Embryonic facial prominence (tissue), 1 donor: ENCODE data around the gene NFE2L1.
A peak's percentile ranks its signal among the peaks of the same experiment; 100 is the strongest.

ENCODE experiments used
- DNase-seq: peaks from one replicate; pipeline ENCODE4 v3.0.0-alpha.2; 2016; ENCODE audit errors: extremely low spot score

NFE2L1 gene

DNA sequence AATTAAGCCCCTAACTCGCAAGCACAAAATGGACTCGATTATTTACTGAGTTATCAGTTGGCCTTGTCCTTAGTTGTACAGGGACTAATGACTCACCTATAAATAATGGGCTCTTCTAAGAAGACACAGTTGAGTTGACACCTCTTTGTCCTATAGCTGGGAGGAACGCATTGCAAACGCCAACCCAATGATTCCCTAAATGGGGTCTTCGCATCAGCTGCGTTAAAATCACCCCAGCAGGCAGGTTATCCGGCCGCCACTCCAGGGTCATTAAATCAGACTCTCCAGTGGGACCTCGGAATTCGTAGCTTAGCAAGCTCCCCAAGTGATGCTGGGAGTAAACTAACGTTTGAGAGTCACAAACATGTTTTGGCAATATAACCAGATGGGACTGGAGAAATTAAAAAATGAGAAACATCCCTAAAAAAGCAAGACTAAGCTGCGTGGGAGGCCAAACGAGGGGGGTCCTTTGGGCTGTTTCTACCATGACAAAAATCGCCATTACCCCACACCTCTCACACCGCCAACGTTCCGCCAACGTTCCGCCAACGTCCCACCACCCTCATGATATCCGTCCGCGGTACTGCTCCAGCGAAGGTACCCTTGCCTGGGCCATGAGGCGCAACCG is 932 bp upstream of the NFE2L1 start:
- no peak for DNase-seq

DNA sequence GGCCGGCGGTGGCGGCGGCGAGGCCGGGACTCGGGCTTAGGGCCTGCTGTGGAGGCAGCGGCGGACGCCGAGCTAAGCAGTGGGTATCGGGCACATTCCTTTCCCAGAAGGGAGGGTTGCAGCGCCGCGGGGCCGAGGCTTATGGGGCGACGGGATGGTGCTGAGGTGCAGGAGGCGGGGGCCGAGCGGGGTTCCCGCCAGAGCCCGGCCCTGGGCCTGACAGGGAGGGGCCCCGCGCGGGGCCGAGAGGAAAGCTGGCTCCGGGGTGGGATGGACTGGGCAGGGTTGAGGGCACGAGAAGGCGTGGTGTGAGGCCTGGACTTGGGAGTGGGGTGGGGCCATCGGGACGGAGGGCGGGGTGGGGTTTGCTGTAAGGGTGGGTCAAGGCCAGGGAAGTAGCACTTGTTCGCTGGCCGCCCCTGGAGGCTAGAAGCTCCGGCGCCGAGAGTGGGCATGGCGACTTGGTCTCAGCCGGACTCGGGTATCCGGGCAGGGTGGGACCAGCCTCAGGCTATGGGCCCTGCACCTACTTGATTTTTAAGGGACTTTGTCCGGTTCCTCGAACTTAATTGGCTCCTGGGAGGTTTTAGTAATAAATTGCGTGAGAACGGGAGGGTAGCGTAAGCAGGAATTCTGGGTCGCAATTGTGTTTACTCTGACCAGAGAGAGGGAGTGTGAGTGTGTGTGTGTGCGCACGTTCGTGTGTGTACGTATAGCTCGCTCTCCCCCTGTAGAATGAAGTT is 396 bp downstream of the NFE2L1 start:
- no peak for DNase-seq

DNA sequence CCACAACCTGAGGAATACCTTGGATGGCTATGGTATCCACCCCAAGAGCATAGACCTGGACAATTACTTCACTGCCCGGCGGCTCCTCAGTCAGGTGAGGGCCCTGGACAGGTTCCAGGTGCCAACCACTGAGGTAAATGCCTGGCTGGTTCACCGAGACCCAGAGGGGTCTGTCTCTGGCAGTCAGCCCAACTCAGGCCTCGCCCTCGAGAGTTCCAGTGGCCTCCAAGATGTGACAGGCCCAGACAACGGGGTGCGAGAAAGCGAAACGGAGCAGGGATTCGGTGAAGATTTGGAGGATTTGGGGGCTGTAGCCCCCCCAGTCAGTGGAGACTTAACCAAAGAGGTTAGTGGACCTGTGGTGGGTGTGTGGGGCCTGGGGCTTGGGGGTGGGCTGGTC is 3.1 kb downstream of the NFE2L1 start:
- DNase-seq, result no peak

DNA sequence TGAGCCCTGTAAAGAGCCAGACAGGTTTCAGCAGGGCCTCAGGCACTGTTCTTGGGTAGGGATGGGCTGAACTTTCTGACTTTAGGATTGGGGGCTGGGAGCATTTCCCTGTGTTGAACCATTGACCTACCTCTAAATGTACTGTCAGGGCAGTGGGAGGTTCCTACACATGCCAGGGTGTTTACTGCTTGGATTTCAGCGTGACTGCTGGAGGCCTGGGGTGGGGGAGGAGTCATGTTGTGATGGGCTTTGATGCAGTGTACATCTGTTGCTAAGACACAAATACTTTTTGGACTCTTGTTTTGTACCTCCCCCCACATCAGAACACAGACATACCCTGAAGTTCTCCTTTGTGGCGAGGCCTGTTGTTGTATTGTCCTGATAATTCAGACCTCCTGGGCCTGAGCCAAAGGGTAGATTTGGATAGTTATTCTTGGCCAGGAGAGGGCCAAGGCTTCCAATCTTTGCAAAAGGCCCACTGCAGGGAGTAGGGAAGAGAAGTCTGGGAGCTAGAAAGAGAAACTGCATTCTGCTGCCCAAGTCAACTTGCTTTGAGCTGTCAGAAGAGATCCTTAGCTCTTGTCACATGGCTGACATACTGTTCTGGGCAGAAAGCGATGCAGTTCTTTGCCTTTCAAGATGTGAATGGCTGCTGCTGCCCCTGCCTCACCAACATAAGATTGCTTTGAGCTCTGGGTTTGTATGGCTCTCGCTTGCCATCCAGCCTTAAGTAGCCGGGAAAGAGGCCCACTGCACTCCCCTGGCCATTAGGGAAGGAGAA is 3.7 kb downstream of the NFE2L1 start:
- peak; percentile 56 for DNase-seq

DNA sequence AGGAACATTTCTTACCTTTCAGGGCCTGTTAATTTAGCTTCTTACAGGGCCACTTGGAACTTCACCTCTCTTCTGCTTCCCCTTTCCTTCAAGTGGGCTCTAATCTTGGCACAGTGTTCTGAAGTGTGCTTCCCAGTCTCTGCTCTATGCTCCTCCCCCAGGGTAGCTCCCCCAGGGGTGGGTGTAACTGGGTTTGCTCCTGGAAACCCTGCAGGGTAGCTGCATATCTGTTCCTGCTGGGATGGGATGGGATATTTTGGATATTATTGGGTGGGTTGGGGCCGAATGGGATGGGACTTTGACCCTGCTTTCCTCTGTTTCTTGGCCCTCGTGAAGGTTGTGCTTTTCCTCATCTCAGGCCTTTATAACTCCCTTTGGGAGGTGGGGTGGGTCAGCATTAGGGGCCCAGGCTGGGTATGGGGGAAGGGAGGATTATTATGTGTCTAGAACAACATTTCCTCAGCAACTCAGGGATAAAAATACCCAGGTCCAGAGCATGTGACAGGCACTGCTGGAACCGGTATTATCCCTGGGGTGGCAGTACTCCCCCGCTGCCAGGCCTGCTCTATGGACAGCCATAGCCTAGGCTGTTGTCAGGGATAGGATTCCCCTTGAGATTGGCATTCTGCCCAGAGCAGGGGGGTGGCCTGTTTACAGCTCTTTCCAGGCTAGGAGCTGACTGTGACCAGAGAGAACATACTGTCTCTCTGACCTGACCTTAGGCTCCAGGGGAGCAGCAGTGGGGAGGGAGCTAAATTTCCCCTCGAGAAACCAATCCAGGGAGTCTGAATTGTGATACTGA is 5.0 kb downstream of the NFE2L1 start:
- DNase-seq, result no peak

DNA sequence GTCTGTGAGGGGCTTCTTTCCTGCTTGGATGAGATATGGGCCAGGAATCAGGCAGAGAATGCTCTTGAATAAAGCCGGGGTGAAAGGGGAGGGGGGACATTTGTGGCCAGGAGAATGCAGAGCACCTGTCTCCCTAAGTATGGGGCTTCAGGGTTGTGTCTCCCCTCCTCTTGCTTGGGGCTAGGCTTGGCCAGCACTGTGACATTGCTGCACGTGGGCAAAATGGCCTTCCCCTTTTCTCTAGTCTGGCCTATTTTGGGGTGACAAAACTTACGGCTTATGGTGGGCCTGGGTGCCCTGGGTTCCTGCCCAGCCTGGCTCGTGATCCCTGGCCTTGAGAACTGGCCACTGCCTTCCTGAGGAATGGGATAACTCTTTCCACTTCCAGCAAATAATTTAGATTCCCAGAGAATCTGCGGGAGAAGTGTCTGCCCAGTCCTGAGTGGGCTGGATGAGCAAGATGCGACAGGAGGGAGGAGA is 5.6 kb downstream of the NFE2L1 start:
- no peak for DNase-seq

DNA sequence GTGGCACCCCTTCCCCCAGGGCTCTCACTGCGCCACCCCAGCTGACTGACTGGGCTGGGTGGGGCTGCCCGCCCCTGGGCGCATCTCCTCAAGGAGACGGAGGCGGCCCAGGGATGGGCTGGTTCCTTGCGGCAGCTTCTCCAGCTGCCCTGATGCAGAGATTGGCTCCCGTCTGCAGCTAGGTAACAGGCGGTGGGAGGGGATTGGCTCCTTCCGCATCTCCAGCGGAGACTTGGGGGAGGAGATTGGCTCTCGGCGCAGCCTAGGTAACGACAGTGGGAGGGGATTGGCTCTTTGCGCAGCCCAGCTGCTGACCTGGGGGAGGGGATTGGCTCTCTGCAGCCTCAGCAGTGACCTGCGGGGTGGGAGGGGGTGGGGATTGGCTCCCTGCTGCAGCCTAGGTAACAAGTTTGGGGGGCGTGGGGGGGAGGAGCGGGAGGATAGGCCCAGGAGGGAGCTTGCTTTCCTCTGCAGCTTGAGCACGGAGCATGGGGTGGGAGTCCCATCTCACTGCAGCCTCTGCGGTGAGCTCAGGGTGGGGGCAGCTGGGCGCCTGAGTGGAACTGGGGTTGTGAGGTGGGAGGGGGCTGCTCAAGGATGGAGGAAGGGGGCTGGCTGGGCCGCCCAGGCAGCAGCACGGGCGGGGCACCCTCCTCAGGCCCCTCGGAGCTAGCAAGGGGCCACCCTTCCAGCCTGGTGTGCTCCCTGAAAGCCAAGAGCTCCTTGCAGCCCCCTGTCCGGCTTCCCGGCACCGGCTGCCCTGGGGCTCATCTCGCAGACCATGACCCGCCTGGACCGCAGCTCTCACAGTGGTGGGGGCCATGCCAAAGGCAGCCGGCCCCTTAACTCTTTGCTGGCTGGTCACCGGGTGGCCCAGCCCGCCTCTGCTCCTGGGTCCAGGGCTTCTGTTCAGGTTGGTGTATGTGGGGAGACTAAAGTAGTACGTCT is 6.4 kb downstream of the NFE2L1 start:
- DNase-seq, result peak; percentile 76

DNA sequence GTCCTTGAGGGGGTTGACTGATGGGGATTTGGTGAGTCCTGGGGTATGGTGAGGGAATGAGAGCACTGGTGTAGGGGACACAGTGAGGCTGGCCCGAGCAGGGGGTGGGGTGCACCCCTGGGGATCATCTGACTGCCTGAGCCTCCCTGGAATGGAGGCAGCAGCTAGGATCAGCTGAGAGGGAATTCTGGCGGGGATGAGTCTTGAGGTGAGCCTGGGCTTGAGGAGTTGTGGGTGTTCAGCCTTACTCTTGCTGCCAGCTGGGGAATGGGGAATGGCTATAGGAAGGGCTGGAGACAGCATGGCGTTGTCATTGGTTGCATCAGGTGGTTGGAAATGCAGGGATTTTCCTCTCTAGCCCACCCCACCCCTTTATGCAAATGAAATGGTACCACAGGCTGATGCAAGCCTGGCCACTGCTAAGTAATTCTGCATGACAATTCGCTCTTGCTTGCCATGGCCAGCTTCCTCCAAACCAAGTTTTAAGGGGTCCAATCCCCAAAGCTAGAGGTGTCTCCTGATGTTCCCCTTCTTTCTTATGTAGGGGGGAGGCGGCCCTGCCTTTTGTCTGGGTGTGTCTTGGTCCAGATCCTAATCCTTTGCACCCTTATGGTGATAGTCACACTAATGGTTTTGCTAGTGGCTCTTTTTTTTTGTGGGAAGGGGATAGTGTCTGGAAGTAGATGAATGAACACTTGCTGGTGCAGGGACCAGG is 7.5 kb downstream of the NFE2L1 start:
- DNase-seq, result no peak

DNA sequence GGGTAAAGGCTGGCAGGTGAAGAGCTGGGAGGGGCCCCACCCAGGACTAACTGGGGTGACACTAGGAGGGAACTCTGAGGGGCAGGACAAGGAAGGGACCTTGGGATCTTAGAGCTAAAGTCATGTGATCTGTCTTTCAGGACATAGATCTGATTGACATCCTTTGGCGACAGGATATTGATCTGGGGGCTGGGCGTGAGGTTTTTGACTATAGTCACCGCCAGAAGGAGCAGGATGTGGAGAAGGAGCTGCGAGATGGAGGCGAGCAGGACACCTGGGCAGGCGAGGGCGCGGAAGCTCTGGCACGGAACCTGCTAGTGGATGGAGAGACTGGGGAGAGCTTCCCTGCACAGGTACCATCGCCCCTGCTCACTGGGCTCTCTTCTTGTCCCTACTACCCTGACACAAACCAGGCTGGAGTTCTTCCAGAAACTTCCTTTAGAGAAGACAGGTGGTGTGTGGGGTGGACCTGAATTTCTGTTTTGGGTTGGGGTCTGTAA is 8.1 kb downstream of the NFE2L1 start:
- DNase-seq, result no peak

DNA sequence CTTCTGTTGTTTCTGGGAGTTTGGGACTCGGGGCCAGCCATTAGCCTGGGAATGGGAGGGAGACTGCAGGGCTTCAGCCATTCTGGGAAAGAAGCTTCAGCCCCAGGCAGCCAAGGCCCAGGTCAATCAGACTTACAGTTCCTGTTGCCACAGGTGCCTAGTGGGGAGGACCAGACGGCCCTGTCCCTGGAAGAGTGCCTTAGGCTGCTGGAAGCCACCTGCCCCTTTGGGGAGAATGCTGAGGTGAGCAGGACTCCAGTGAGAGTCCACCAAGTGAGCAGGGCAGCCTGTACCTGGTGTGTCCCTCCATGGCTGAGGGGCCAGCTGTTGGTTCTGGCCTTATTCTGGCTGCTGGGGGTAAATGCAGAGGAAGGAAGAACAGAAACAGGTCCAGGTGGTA is 8.7 kb downstream of the NFE2L1 start:
- no peak for DNase-seq

DNA sequence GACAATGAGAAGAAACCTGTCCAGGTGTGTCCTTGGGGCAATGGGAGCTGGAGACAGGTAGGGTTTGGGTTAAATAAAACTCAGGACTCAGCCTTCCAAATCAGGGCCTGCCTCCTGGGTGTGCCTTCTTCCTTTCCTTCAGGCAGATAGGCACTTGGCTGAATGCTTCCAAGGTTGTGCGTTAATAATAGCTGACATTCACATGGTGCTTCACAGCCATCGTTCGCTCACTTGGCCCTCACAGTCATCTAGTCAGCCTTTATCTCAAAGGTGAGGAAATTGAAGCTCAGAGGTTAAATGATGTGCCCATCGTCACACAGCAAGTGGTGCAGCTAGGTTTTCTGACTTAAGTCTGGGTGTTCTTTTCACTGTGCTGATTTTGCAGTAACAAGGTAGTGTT is 9.5 kb downstream of the NFE2L1 start:
- DNase-seq, result no peak

DNA sequence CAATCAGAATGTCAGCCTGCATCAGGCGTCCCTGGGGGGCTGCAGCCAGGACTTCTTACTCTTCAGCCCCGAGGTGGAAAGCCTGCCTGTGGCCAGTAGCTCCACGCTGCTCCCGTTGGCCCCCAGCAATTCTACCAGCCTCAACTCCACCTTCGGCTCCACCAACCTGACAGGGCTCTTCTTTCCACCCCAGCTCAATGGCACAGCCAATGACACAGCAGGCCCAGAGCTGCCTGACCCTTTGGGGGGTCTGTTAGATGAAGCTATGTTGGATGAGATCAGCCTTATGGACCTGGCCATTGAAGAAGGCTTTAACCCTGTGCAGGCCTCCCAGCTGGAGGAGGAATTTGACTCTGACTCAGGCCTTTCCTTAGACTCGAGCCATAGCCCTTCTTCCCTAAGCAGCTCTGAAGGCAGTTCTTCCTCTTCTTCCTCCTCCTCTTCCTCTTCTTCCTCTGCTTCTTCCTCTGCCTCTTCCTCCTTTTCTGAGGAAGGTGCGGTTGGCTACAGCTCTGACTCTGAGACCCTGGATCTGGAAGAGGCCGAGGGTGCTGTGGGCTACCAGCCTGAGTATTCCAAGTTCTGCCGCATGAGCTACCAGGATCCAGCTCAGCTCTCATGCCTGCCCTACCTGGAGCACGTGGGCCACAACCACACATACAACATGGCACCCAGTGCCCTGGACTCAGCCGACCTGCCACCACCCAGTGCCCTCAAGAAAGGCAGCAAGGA is 10.4 kb downstream of the NFE2L1 start:
- no peak for DNase-seq

DNA sequence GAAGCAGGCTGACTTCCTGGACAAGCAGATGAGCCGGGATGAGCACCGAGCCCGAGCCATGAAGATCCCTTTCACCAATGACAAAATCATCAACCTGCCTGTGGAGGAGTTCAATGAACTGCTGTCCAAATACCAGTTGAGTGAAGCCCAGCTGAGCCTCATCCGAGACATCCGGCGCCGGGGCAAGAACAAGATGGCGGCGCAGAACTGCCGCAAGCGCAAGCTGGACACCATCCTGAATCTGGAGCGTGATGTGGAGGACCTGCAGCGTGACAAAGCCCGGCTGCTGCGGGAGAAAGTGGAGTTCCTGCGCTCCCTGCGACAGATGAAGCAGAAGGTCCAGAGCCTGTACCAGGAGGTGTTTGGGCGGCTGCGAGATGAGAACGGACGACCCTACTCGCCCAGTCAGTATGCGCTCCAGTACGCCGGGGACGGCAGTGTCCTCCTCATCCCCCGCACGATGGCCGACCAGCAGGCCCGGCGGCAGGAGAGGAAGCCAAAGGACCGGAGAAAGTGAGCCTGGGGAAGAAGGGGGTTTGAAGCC is 11.0 kb downstream of the NFE2L1 start:
- DNase-seq, result no peak

DNA sequence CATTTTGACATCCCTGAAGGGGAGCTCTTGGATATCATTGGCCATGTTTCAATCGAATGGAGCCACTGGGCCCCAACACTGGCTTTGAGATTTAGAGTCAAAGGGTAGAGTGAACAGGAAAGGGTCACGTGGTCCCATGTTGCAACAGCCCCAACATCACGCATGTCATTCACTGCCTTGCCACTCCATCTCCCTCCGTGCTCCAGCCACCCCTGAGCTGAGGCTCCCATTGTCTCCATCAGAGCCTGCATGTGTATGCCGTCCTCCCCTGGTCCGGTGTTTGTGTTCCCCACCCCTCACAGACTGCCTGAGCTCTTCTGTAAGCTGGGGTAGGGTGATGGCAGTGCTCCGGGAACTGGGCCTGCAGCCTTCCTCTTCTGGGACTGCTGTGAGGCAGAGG is 12.1 kb downstream of the NFE2L1 start:
- no peak for DNase-seq

DNA sequence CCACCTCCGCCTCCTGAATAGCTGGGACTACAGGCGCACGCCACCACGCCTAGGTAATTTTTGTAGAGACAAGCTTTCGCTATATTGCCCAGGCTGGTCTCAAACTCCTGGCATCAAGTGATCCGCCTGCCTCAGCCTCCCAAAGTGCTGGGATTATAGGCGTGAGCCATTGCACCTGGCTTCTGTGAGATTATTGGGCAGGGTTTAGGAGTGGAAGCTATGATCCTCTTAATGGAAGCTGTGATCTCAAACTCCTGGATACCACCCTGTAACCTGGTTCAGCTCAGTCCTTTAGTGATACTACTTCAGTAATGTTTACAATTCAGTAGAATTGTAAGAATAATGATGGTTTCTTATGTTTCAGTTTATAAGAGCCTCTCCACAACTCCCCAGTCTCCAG is 14.1 kb downstream of the NFE2L1 start:
- DNase-seq, result no peak

DNA sequence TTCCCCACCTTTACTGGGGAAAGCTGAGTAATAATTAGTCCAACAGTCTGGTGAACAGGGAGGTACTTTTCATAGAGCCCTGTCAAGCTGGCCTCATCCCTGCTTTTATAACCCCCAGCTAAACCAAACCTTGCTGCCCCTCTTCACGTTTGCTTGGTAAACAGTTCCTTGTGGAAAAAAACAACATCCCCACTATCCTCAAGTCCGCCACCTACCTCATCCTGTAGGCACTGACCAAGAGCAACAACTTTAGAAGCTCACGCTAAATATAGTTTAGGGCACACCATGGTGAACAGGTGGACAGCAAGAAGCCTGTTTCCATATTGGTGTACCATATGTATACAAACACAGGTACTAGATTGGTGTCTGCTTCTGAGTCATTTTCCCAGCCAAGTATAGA is 16.5 kb downstream of the NFE2L1 start:
- no peak for DNase-seq

DNA sequence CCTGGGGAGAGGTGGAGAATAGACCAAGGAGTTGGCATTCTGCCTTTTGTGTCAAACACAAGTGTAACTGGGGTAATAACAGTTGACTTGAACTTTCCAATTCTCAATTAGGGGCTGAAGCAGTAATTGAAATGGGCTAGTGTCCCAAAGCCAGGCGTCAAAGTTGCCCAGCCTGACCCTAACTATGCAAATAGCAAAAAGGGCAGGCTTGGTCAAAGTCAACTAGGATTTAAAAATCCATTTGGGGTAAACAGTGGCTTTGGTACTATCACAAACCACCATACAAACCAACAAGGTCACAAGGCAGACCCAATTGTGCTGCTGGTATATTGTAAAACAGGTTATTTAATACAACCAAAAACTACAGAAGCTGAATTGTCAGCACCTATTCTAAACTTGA is 18.0 kb downstream of the NFE2L1 start:
- DNase-seq, result no peak

DNA sequence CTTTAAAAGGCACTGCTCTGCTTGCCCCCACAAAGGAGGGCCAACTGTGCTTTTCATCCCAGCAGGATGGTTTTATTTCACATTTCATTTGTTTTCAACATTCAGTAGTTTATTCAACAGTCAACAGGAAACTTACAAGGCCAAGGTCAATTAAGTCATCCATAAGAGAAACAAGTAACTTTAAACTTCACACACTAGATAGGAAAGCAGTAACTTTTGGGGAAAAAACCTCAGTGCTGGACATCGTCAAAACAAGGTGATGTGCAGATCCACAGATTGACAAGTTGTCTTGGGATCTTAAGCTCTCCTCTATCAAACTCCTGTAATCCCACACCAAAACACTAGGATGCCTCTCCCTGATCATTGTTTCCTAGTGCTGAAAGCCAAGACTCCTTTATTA is 18.5 kb downstream of the NFE2L1 start:
- DNase-seq, result no peak

DNA sequence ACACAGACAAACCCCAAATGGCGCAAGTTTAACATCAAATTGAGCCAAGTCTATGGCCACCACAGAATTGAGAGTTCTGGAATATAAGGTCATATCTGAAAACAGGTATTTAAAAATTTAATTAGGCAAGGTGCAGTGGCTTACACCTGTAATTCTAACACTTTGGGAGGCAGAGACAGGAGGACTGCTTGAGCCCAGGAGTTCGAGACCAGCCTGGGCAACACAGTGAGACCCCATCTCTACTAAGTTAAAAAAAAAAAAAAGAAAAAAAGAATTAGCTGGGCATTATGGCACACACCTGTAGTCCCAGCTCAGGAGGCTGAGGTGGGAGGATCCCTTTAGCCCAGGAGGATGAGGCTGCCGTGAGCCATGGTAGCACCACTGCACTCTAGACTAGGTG is 19.1 kb downstream of the NFE2L1 start:
- DNase-seq, result no peak
